IPS-20b (cell line): ENCODE measurements around the gene MIXL1.

Experiments
- H3K27ac ChIP-seq: one replicate; pipeline ENCODE4 v1.5.1; 2013; ENCODE audit warnings: low read length
- H3K27me3 ChIP-seq: 2 replicates; pipeline ENCODE4 v1.6.1; 2013; ENCODE audit warnings: mild to moderate bottlenecking, low read length, inconsistent platforms; ENCODE audit not compliant: insufficient read depth
- H3K36me3 ChIP-seq: 2 replicates; pipeline ENCODE4 v1.6.1; 2013; ENCODE audit warnings: low read depth, mild to moderate bottlenecking, inconsistent platforms, low read length, moderate library complexity; ENCODE audit not compliant: insufficient read depth
- H3K4me1 ChIP-seq: 2 replicates; pipeline ENCODE4 v1.6.1; 2013; ENCODE audit warnings: mild to moderate bottlenecking, control low read depth, inconsistent platforms, low read length, moderate library complexity; ENCODE audit not compliant: insufficient read depth
- H3K4me3 ChIP-seq: 2 replicates; pipeline ENCODE4 v1.5.1; 2013; ENCODE audit warnings: mild to moderate bottlenecking, low read length, inconsistent platforms
- H3K9ac ChIP-seq: 2 replicates; pipeline ENCODE4 v1.6.1; 2013; ENCODE audit warnings: low read depth, mild to moderate bottlenecking, inconsistent platforms, low read length, moderate library complexity
- H3K9me3 ChIP-seq: 2 replicates; pipeline ENCODE4 v1.6.1; 2013; ENCODE audit warnings: mild to moderate bottlenecking, low read depth, low read length, inconsistent platforms; ENCODE audit not compliant: insufficient read depth

MIXL1 gene

GRCh38 chr1:226216056-226216455 lies 7.4 kb upstream of the MIXL1 start:
- Histone ChIP-seq H3K9me3 (no peaks in the 10 kb centered on the region), H3K27me3 (no peaks in the 10 kb centered on the region), H3K9ac (no peak overlapping the region), H3K4me1 (peaks cover 20% of the 10 kb centered on the region), H3K4me3 (no peak overlapping the region), H3K27ac (no peak overlapping the region), H3K36me3 (no peaks in the 10 kb centered on the region)

GRCh38 chr1:226217273-226217672 lies 6.2 kb upstream of the MIXL1 start:
- Histone ChIP-seq H3K4me1 (peaks cover 18% of the 10 kb centered on the region; the same call in 1 of the 2 replicates), H3K27me3 (peaks cover 4% of the 10 kb centered on the region), H3K36me3 (no peaks in the 10 kb centered on the region), H3K9ac (no peak overlapping the region), H3K9me3 (no peaks in the 10 kb centered on the region), H3K27ac (no peak overlapping the region), H3K4me3 (no peak overlapping the region)

GRCh38 chr1:226220473-226221189 lies 2.8 kb upstream of the MIXL1 start:
- Histone ChIP-seq H3K27me3 (peaks cover 35% of the 10 kb centered on the region), H3K36me3 (no peaks in the 10 kb centered on the region), H3K4me1 (peaks cover 17% of the 10 kb centered on the region; the same call in 1 of the 2 replicates), H3K27ac (no peak overlapping the region), H3K9me3 (no peaks in the 10 kb centered on the region), H3K4me3 (no peak overlapping the region), H3K9ac (0 out of 2 replicates have a peak overlapping the region, but pooled peaks have one; percentile 18)

GRCh38 chr1:226222686-226223085 lies 778 bp upstream of the MIXL1 start:
- Histone ChIP-seq H3K4me3 (no peak overlapping the region), H3K4me1 (peaks cover 17% of the 10 kb centered on the region; the same call in 1 of the 2 replicates), H3K9ac (no peak overlapping the region), H3K9me3 (no peaks in the 10 kb centered on the region), H3K27me3 (peaks cover 42% of the 10 kb centered on the region), H3K27ac (no peak overlapping the region), H3K36me3 (no peaks in the 10 kb centered on the region)

- H3K9ac ChIP-seq = peak overlapping the region; percentile 61
- H3K9me3 ChIP-seq = no peaks in the 10 kb centered on the region
- no peaks in the 10 kb centered on the region for H3K36me3 ChIP-seq
- H3K4me3 ChIP-seq = peak overlapping the region; percentile 80
- peaks cover 42% of the 10 kb centered on the region for H3K27me3 ChIP-seq
- peaks cover 17% of the 10 kb centered on the region; the same call in 1 of the 2 replicates for H3K4me1 ChIP-seq
- H3K27ac ChIP-seq = no peak overlapping the region
These were observed 351 bp downstream of the MIXL1 start for GRCh38 chr1:226223786-226224244.

GRCh38 chr1:226226601-226227000 lies 3.1 kb downstream of the MIXL1 start:
- Histone ChIP-seq H3K9me3 (no peaks in the 10 kb centered on the region), H3K9ac (no peak overlapping the region), H3K27me3 (peaks cover 42% of the 10 kb centered on the region), H3K27ac (no peak overlapping the region), H3K4me3 (no peak overlapping the region), H3K36me3 (peaks cover 9% of the 10 kb centered on the region), H3K4me1 (peaks cover 4% of the 10 kb centered on the region; the same call in 1 of the 2 replicates)

- no peaks in the 10 kb centered on the region for H3K4me1 ChIP-seq
- H3K4me3 ChIP-seq = no peak overlapping the region
- H3K27me3 ChIP-seq = no peaks in the 10 kb centered on the region
- H3K9me3 ChIP-seq = no peaks in the 10 kb centered on the region
- no peak overlapping the region for H3K27ac ChIP-seq
- H3K36me3 ChIP-seq = peaks cover 50% of the 10 kb centered on the region
- no peak overlapping the region for H3K9ac ChIP-seq
These were observed 9.8 kb downstream of the MIXL1 start for GRCh38 chr1:226233293-226233692.

GRCh38 chr1:226233806-226234205 lies 10.3 kb downstream of the MIXL1 start:
- H3K36me3 ChIP-seq = peaks cover 56% of the 10 kb centered on the region
- H3K4me3 ChIP-seq = no peak overlapping the region
- H3K4me1 ChIP-seq = no peaks in the 10 kb centered on the region
- no peaks in the 10 kb centered on the region for H3K27me3 ChIP-seq
- no peaks in the 10 kb centered on the region for H3K9me3 ChIP-seq
- H3K9ac ChIP-seq = no peak overlapping the region
- no peak overlapping the region for H3K27ac ChIP-seq

- Histone ChIP-seq H3K9me3 (no peaks in the 10 kb centered on the region), H3K36me3 (peaks cover 54% of the 10 kb centered on the region), H3K9ac (no peak overlapping the region), H3K4me3 (no peak overlapping the region), H3K27me3 (no peaks in the 10 kb centered on the region), H3K4me1 (no peaks in the 10 kb centered on the region), H3K27ac (no peak overlapping the region)
These were observed 13.4 kb downstream of the MIXL1 start for GRCh38 chr1:226236826-226237225.

GRCh38 chr1:226239421-226239820 lies 16.0 kb downstream of the MIXL1 start:
- Histone ChIP-seq H3K9me3 (no peaks in the 10 kb centered on the region), H3K36me3 (peaks cover 32% of the 10 kb centered on the region), H3K9ac (no peak overlapping the region), H3K4me1 (no peaks in the 10 kb centered on the region), H3K27me3 (no peaks in the 10 kb centered on the region), H3K4me3 (no peak overlapping the region), H3K27ac (no peak overlapping the region)

GRCh38 chr1:226248091-226248490 lies 24.6 kb downstream of the MIXL1 start:
- H3K27me3 ChIP-seq = no peaks in the 10 kb centered on the region
- H3K4me1 ChIP-seq = no peaks in the 10 kb centered on the region
- H3K4me3 ChIP-seq = no peak overlapping the region
- peaks cover 49% of the 10 kb centered on the region for H3K36me3 ChIP-seq
- H3K9ac ChIP-seq = no peak overlapping the region
- no peak overlapping the region for H3K27ac ChIP-seq
- H3K9me3 ChIP-seq = no peaks in the 10 kb centered on the region

GRCh38 chr1:226248796-226249195 lies 25.3 kb downstream of the MIXL1 start:
- Histone ChIP-seq H3K36me3 (peaks cover 51% of the 10 kb centered on the region), H3K4me3 (no peak overlapping the region), H3K9me3 (no peaks in the 10 kb centered on the region), H3K27me3 (no peaks in the 10 kb centered on the region), H3K27ac (no peak overlapping the region), H3K4me1 (no peaks in the 10 kb centered on the region), H3K9ac (no peak overlapping the region)
